ENCODE results near the gene ZNF184.

Gene ZNF184

DNA sequence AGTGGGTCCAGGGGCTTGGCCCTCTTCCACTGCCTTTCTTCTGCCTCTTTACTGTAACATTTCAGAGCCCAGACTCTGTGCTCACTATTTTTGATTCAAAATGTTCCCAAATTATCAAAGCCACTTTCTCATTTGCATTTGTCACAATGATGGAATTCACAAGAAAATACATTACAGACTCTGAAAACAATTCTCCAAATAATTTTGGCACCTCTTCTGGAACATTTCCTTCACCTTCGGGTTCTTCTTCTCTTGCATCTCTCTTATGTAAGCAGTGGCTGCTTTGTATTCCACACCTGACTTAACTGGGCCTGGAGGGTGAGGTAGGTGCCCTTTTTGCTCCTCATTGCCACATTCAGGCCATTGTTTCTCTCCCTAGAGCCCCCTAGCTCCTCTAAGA is 30.0 kb downstream of the ZNF184 start:
- no peak overlapping the region for H3K14ac ChIP-seq (ENCODE audit: low read length in 2 of 2)
- peaks cover 0 to 7% of the 10 kb centered on the region in 2 experiments for H3K36me3 ChIP-seq (ENCODE audit: control insufficient read depth in 1 of 2, insufficient read depth in 2 of 2, low read depth in 1 of 2, low read length in 2 of 2)
- 100% methylated on average over 1 of the region's 1 CpG for WGBS
- no peak overlapping the region for H3K4me2 ChIP-seq (ENCODE audit: low read length, poor library complexity, severe bottlenecking)
- H3K79me1 ChIP-seq (replicated peaks; ENCODE audit: low read length, poor library complexity, severe bottlenecking), result no peaks in the 10 kb centered on the region
- no peaks in the 10 kb centered on the region for H3K27me3 ChIP-seq (ENCODE audit: control insufficient read depth in 1 of 2, insufficient read depth in 1 of 2, low read length in 2 of 2)
- H3K4me3 ChIP-seq (ENCODE audit: insufficient read depth in 1 of 2, low read depth in 1 of 2, low read length in 2 of 2), result peak overlapping the region in 1 of 2 experiments; percentile 24
- no peak overlapping the region for H3K27ac ChIP-seq (ENCODE audit: low read length, poor library complexity, severe bottlenecking)
- no peak overlapping the region for H3K23ac ChIP-seq (ENCODE audit: low read length in 2 of 2)
- no peak for DNase-seq
- H4K91ac ChIP-seq (ENCODE audit: low read length), result no peak overlapping the region
- H2BK5ac ChIP-seq (ENCODE audit: low read depth, low read length, poor library complexity, severe bottlenecking), result no peak overlapping the region
- H2BK120ac ChIP-seq (ENCODE audit: low read depth, low read length), result no peak overlapping the region
- H2BK12ac ChIP-seq (ENCODE audit: low read length in 2 of 2), result no peak overlapping the region
- peaks cover 61% of the 10 kb centered on the region for H3K9me3 ChIP-seq (ENCODE audit: control insufficient read depth, low read length)
- no peak overlapping the region for H3K9ac ChIP-seq (ENCODE audit: low read length)
- H2AK5ac ChIP-seq (ENCODE audit: low read length, severe bottlenecking), result no peak overlapping the region
- no peak overlapping the region for H2BK15ac ChIP-seq (ENCODE audit: low read depth, poor library complexity, severe bottlenecking)
- no peak overlapping the region for H3K4ac ChIP-seq (ENCODE audit: low read depth in 1 of 2, low read length in 2 of 2)
- H4K8ac ChIP-seq (ENCODE audit: low read length), result no peak overlapping the region
- H3K18ac ChIP-seq (ENCODE audit: low read depth in 1 of 2, low read length in 2 of 2), result no peak overlapping the region
- no peak overlapping the region for H2AFZ ChIP-seq (ENCODE audit: low read depth, low read length)
- H3K4me1 ChIP-seq (ENCODE audit: control insufficient read depth, insufficient read depth, low read depth, low read length), result no peaks in the 10 kb centered on the region

DNA sequence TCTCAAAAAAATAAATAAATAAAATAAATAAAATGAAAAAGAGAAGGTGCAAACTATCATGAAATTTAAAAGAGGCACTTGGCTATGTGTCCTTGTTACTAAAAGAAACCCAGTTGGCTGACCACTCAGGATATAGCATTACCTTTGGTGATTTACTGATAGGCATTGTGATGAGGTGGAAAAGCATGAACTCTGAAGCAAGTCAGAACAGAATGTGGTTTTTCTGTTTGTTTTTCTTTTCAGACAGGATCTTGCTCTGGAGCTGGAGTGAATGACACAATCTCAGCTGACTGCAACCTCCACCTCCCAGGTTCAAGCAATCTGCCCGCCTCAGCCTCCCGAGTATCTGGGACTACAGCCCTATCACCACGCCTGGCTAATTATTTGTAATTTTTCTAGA is 31.9 kb downstream of the ZNF184 start:
- Histone ChIP-seq H3K14ac (ENCODE audit: low read length in 2 of 2) (no peak overlapping the region), H2BK5ac (ENCODE audit: low read depth, low read length, poor library complexity, severe bottlenecking) (no peak overlapping the region), H3K4me1 (ENCODE audit: control insufficient read depth, insufficient read depth, low read depth, low read length) (no peaks in the 10 kb centered on the region), H3K4me3 (ENCODE audit: insufficient read depth in 1 of 2, low read depth in 1 of 2, low read length in 2 of 2) (no peak overlapping the region), H3K23ac (ENCODE audit: low read length in 2 of 2) (no peak overlapping the region), H3K4ac (ENCODE audit: low read depth in 1 of 2, low read length in 2 of 2) (no peak overlapping the region), H3K9ac (ENCODE audit: low read length) (no peak overlapping the region), H2AK5ac (ENCODE audit: low read length, severe bottlenecking) (no peak overlapping the region), H2AFZ (ENCODE audit: low read depth, low read length) (no peak overlapping the region), H3K27me3 (ENCODE audit: control insufficient read depth in 1 of 2, insufficient read depth in 1 of 2, low read length in 2 of 2) (no peaks in the 10 kb centered on the region), H3K4me2 (ENCODE audit: low read length, poor library complexity, severe bottlenecking) (no peak overlapping the region), H3K27ac (ENCODE audit: low read length, poor library complexity, severe bottlenecking) (no peak overlapping the region), H3K36me3 (ENCODE audit: control insufficient read depth in 1 of 2, insufficient read depth in 2 of 2, low read depth in 1 of 2, low read length in 2 of 2) (no peaks in the 10 kb centered on the region), H3K9me3 (ENCODE audit: control insufficient read depth, low read length) (peaks cover 63% of the 10 kb centered on the region), H3K18ac (ENCODE audit: low read depth in 1 of 2, low read length in 2 of 2) (no peak overlapping the region), H2BK12ac (ENCODE audit: low read length in 2 of 2) (no peak overlapping the region), H3K79me1 (replicated peaks; ENCODE audit: low read length, poor library complexity, severe bottlenecking) (no peaks in the 10 kb centered on the region), H4K91ac (ENCODE audit: low read length) (no peak overlapping the region), H2BK15ac (ENCODE audit: low read depth, poor library complexity, severe bottlenecking) (no peak overlapping the region), H4K8ac (ENCODE audit: low read length) (no peak overlapping the region), H2BK120ac (ENCODE audit: low read depth, low read length) (no peak overlapping the region)
- no peak for DNase-seq
- WGBS, result 90% methylated on average over 3 of the region's 3 CpGs

DNA sequence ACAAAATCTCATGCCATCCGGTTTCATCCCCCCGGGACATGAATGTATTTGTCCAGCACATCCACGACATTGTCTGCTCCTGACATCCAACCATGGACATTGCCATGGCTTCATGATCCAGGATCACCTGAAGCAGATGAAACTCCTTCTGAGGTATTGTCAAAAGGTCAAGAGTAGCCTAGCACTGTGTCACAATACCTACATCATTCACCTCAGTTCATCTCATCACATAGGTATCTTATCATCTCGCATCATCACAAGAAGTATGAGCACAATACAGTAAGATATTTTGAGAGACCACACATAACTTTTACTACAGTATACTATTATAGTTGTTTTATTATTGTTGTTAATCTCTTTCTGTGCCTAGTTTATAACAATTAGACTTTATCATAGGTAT is 33.5 kb downstream of the ZNF184 start:
- Histone ChIP-seq H3K79me1 (replicated peaks; ENCODE audit: low read length, poor library complexity, severe bottlenecking) (no peaks in the 10 kb centered on the region), H3K9me3 (ENCODE audit: control insufficient read depth, low read length) (peaks cover 62% of the 10 kb centered on the region), H2AK5ac (ENCODE audit: low read length, severe bottlenecking) (no peak overlapping the region), H3K23ac (ENCODE audit: low read length in 2 of 2) (no peak overlapping the region), H2BK5ac (ENCODE audit: low read depth, low read length, poor library complexity, severe bottlenecking) (no peak overlapping the region), H2BK15ac (ENCODE audit: low read depth, poor library complexity, severe bottlenecking) (no peak overlapping the region), H4K91ac (ENCODE audit: low read length) (no peak overlapping the region), H3K4me1 (ENCODE audit: control insufficient read depth, insufficient read depth, low read depth, low read length) (no peaks in the 10 kb centered on the region), H3K14ac (ENCODE audit: low read length in 2 of 2) (no peak overlapping the region), H4K8ac (ENCODE audit: low read length) (no peak overlapping the region), H3K27ac (ENCODE audit: low read length, poor library complexity, severe bottlenecking) (no peak overlapping the region), H3K4me2 (ENCODE audit: low read length, poor library complexity, severe bottlenecking) (no peak overlapping the region), H3K18ac (ENCODE audit: low read depth in 1 of 2, low read length in 2 of 2) (no peak overlapping the region), H3K36me3 (ENCODE audit: control insufficient read depth in 1 of 2, insufficient read depth in 2 of 2, low read depth in 1 of 2, low read length in 2 of 2) (no peaks in the 10 kb centered on the region), H3K4ac (ENCODE audit: low read depth in 1 of 2, low read length in 2 of 2) (no peak overlapping the region), H2BK120ac (ENCODE audit: low read depth, low read length) (no peak overlapping the region), H2BK12ac (ENCODE audit: low read length in 2 of 2) (no peak overlapping the region), H3K4me3 (ENCODE audit: insufficient read depth in 1 of 2, low read depth in 1 of 2, low read length in 2 of 2) (no peak overlapping the region), H3K9ac (ENCODE audit: low read length) (no peak overlapping the region), H3K27me3 (ENCODE audit: control insufficient read depth in 1 of 2, insufficient read depth in 1 of 2, low read length in 2 of 2) (no peaks in the 10 kb centered on the region), H2AFZ (ENCODE audit: low read depth, low read length) (no peak overlapping the region)
- WGBS, result 88% methylated on average over 3 of the region's 4 CpGs
- DNase-seq, result no peak

DNA sequence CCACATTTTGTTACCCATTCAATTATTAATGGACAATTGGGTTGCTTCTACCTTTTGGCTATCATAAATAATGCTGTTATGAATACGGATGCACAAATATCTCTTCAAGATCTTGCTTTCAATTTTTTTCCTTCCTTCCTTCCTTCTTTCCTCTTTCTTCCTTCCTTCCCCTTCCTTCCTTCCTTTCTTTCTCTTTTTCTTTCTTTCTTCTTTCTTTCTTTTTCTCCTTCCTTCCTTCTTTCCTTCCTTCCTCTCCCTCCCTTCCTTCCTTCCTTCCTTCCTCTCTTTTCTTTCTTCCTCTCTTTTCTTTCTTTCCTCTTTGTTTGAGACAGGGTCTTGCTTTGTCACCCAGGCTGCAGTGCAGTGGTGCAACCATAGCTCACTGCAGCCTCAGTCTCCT is 39.2 kb downstream of the ZNF184 start:
- Histone ChIP-seq H4K8ac (ENCODE audit: low read length) (no peak overlapping the region), H3K27ac (ENCODE audit: low read length, poor library complexity, severe bottlenecking) (no peak overlapping the region), H2AK5ac (ENCODE audit: low read length, severe bottlenecking) (no peak overlapping the region), H3K9ac (ENCODE audit: low read length) (no peak overlapping the region), H3K4me3 (ENCODE audit: insufficient read depth in 1 of 2, low read depth in 1 of 2, low read length in 2 of 2) (no peak overlapping the region), H3K14ac (ENCODE audit: low read length in 2 of 2) (no peak overlapping the region), H3K4ac (ENCODE audit: low read depth in 1 of 2, low read length in 2 of 2) (no peak overlapping the region), H2BK120ac (ENCODE audit: low read depth, low read length) (no peak overlapping the region), H2BK12ac (ENCODE audit: low read length in 2 of 2) (no peak overlapping the region), H3K79me1 (replicated peaks; ENCODE audit: low read length, poor library complexity, severe bottlenecking) (no peaks in the 10 kb centered on the region), H3K18ac (ENCODE audit: low read depth in 1 of 2, low read length in 2 of 2) (no peak overlapping the region), H2BK15ac (ENCODE audit: low read depth, poor library complexity, severe bottlenecking) (no peak overlapping the region), H3K36me3 (ENCODE audit: control insufficient read depth in 1 of 2, insufficient read depth in 2 of 2, low read depth in 1 of 2, low read length in 2 of 2) (no peaks in the 10 kb centered on the region), H3K4me1 (ENCODE audit: control insufficient read depth, insufficient read depth, low read depth, low read length) (no peaks in the 10 kb centered on the region), H4K91ac (ENCODE audit: low read length) (no peak overlapping the region), H3K9me3 (ENCODE audit: control insufficient read depth, low read length) (peaks cover 75% of the 10 kb centered on the region), H2BK5ac (ENCODE audit: low read depth, low read length, poor library complexity, severe bottlenecking) (no peak overlapping the region), H3K23ac (ENCODE audit: low read length in 2 of 2) (no peak overlapping the region), H3K27me3 (ENCODE audit: control insufficient read depth in 1 of 2, insufficient read depth in 1 of 2, low read length in 2 of 2) (peaks cover 0 to 6% of the 10 kb centered on the region in 2 experiments), H2AFZ (ENCODE audit: low read depth, low read length) (no peak overlapping the region), H3K4me2 (ENCODE audit: low read length, poor library complexity, severe bottlenecking) (no peak overlapping the region)
- WGBS, result 84% methylated on average over 1 of the region's 1 CpG
- no peak for DNase-seq
